Uterus (tissue), 2 donors: ENCODE results near the gene NPB.

Source experiments
- CTCF ChIP-seq, 4 experiments: fragments of 200-600 bp in 2 of 4; fragments of 450-650 bp in 2 of 4; sonication (generic) in 2 of 4; IDR thresholded peaks; one replicate each; pipeline ENCODE4 v1.5.1; 2016 to 2019; ENCODE audit warnings: antibody characterized with exemption in 4 of 4, mild to moderate bottlenecking in 2 of 4, moderate library complexity in 1 of 4
- POLR2A ChIP-seq, 2 donors: fragments of 450-650 bp; IDR thresholded peaks; one replicate each; pipeline ENCODE4 v1.6.1; 2016; ENCODE audit warnings: antibody characterized with exemption in 2 of 2, mild to moderate bottlenecking in 1 of 2, moderate library complexity in 1 of 2

- TF ChIP-seq POLR2A (IDR thresholded peaks at IDR 0.05) (no peak), CTCF (IDR thresholded peaks at IDR 0.05) (no peak)
These were observed 36.7 kb upstream of the NPB start for GRCh38 chr17:81865358-81865732.
